HCT116 (cell line): ENCODE results near the gene CFAP46. TPM values are rescaled to one million over a fixed set of nuclear protein-coding genes. Genes with fewer than 3 reads are reported as not detected.

ENCODE experiments used
- ATAC-seq: fragments of 200-7000 bp; cut with Tn5 transposase; 2 replicates; pipeline ENCODE4 v1.9.1; 2020; ENCODE audit warnings: mild to moderate bottlenecking, moderate library complexity
- BruUV-seq: library from RNA; stranded (reverse); fragments of 400-500 nt; replicated peaks from 2 replicates; lab custom pipeline; 2021; lab: Mats Ljungman, UMichigan
- CTCF ChIA-PET: fragments of 300-600 bp; sonication (Branson Sonifier 250); formaldehyde crosslinking; loops from one replicate; lab custom pipeline; 2021; ENCODE audit warnings: antibody characterized with exemption; lab: Charles Lee
- POLR2A ChIA-PET: fragments of 300-600, 350-600 bp; sonication (Branson Sonifier 250); formaldehyde crosslinking; loops from one replicate; lab custom pipeline; 2021; ENCODE audit warnings: antibody characterized with exemption; lab: Charles Lee
- RAD21 ChIA-PET, 2 experiments: fragments of 300-600 bp; sonication (Branson Sonifier 250); formaldehyde crosslinking; loops; one replicate each; lab custom pipeline; 2023; ENCODE audit warnings: low total read pairs in 2 of 2; ENCODE audit not compliant: uncharacterized antibody in 2 of 2, unreplicated experiment in 2 of 2, low non-redundant PET in 1 of 2; lab: Charles Lee
- DNase-seq: peaks from one replicate; pipeline ENCODE4 v3.0.0-alpha.2; 2010; ENCODE audit warnings: low read depth, low spot score
- H2AFZ ChIP-seq: fragments of 200-600 bp; shearing (Covaris generic), sonication (generic); 2 replicates; pipeline ENCODE4 v1.6.1; 2017; ENCODE audit warnings: low read depth, mixed run types, mixed read lengths, antibody characterized with exemption, low read length; ENCODE audit not compliant: poor library complexity, severe bottlenecking
- H3K27ac ChIP-seq: 2 replicates; pipeline ENCODE4 v1.5.1; 2012; ENCODE audit warnings: low read depth, low read length
- H3K27me3 ChIP-seq: fragments of 200-600 bp; sonication (generic); 2 replicates; pipeline ENCODE4 v1.6.1; 2016; ENCODE audit warnings: mixed run types, low read length, mixed read lengths; ENCODE audit not compliant: insufficient read depth
- H3K36me3 ChIP-seq, 2 experiments: fragments of 200-500 bp in 1 of 2; fragments of 200-600 bp in 1 of 2; sonication (Bioruptor generic) in 1 of 2; sonication (generic) in 1 of 2; 2 replicates each; pipeline versions ENCODE4 v1.5.1 to v1.6.1; 2014 to 2016; ENCODE audit warnings: low read length in 2 of 2, inconsistent platforms in 1 of 2, mixed read lengths in 1 of 2, mixed run types in 1 of 2; ENCODE audit not compliant: insufficient read depth in 2 of 2, control insufficient read depth in 1 of 2
- H3K4me1 ChIP-seq, 2 experiments: fragments of 200-600 bp in 1 of 2; sonication (generic) in 1 of 2; 2 replicates each; pipeline versions ENCODE4 v1.5.1 to v1.6.1; 2012 to 2017; ENCODE audit warnings: low read length in 2 of 2, inconsistent platforms in 1 of 2, mild to moderate bottlenecking in 1 of 2, mixed read lengths in 1 of 2, mixed run types in 1 of 2, moderate library complexity in 1 of 2; ENCODE audit not compliant: insufficient read depth in 2 of 2, control insufficient read depth in 1 of 2
- H3K4me2 ChIP-seq: fragments of 200-600 bp; sonication (generic); 2 replicates; pipeline ENCODE4 v1.6.1; 2017; ENCODE audit warnings: mixed run types, low read length, mixed read lengths
- H3K4me3 ChIP-seq, 2 experiments: fragments of 200-600 bp in 1 of 2; sonication (generic) in 1 of 2; replicated peaks in 1 of 2; 2 replicates each; pipeline ENCODE4 v1.5.1; 2011 to 2016; ENCODE audit warnings: low read length in 2 of 2, control low read depth in 1 of 2, low read depth in 1 of 2, mild to moderate bottlenecking in 1 of 2, mixed read lengths in 1 of 2, mixed run types in 1 of 2
- H3K79me2 ChIP-seq: fragments of 200-600 bp; sonication (generic); 2 replicates; pipeline ENCODE4 v1.6.1; 2017; ENCODE audit warnings: mild to moderate bottlenecking, mixed run types, low read length, moderate library complexity, mixed read lengths; ENCODE audit not compliant: insufficient read depth
- H3K9ac ChIP-seq: fragments of 200-600 bp; sonication (generic); 2 replicates; pipeline ENCODE4 v1.6.1; 2016; ENCODE audit warnings: low read length, mixed read lengths
- H3K9me2 ChIP-seq: fragments of 200-600 bp; sonication (generic), shearing (Covaris generic); 2 replicates; pipeline ENCODE4 v1.6.1; 2017; ENCODE audit warnings: mixed run types, mild to moderate bottlenecking, moderate library complexity; ENCODE audit not compliant: insufficient read depth
- H3K9me3 ChIP-seq, 2 experiments: fragments of 200-500 bp in 1 of 2; fragments of 200-600 bp in 1 of 2; sonication (Bioruptor generic) in 1 of 2; sonication (generic) in 1 of 2; 2 replicates each; pipeline ENCODE4 v1.6.1; 2014 to 2017; ENCODE audit warnings: low read length in 2 of 2, mixed read lengths in 2 of 2, inconsistent platforms in 1 of 2, low read depth in 1 of 2, mild to moderate bottlenecking in 1 of 2, mixed run types in 1 of 2, moderate library complexity in 1 of 2; ENCODE audit not compliant: control insufficient read depth in 1 of 2, insufficient read depth in 1 of 2
- H4K20me1 ChIP-seq: fragments of 200-600 bp; sonication (generic), shearing (Covaris generic); 2 replicates; pipeline ENCODE4 v1.6.1; 2017; ENCODE audit warnings: mixed run types, mild to moderate bottlenecking, moderate library complexity; ENCODE audit not compliant: insufficient read depth
- CEBPB ChIP-seq: IDR thresholded peaks from 2 replicates; pipeline ENCODE4 v1.6.1; 2012; ENCODE audit warnings: low read depth
- EGR1 ChIP-seq: IDR thresholded peaks from 2 replicates; pipeline ENCODE4 v1.6.1; 2012; ENCODE audit warnings: low read depth
- EZH2 ChIP-seq: fragments of 200-600 bp; sonication (generic); IDR thresholded peaks from 2 replicates; pipeline ENCODE4 v1.6.1; 2017; ENCODE audit warnings: antibody characterized with exemption, mixed run types
- EZH2phosphoT487 ChIP-seq: fragments of 200-600 bp; IDR thresholded peaks from 2 replicates; pipeline ENCODE4 v1.6.1; 2018; ENCODE audit warnings: antibody characterized with exemption, borderline replicate concordance
- FOSL1 ChIP-seq: IDR thresholded peaks from 2 replicates; pipeline ENCODE4 v1.6.1; 2012; ENCODE audit warnings: low read depth
- JUND ChIP-seq: IDR thresholded peaks from 2 replicates; pipeline ENCODE4 v1.6.1; 2012
- POLR2AphosphoS5 ChIP-seq: IDR thresholded peaks from 2 replicates; pipeline ENCODE4 v1.6.1; 2011; ENCODE audit warnings: mild to moderate bottlenecking, low read depth, low read length, moderate library complexity
- SIN3A ChIP-seq: IDR thresholded peaks from 2 replicates; pipeline ENCODE4 v1.6.1; 2012; ENCODE audit warnings: low read depth
- ZFX ChIP-seq: fragments of 450-650 bp; IDR thresholded peaks from 2 replicates; pipeline ENCODE4 v1.6.1; 2017
- intact Hi-C: fragments of 100-400 bp; cut with micrococcal nuclease; formaldehyde crosslinking; loops from 2 replicates; pipeline ENCODE4 v1.10.0; 2022
- total RNA-seq: library from RNA; stranded (reverse); gene quantifications from one replicate; pipeline ENCODE4 v1.2.1, GENCODE V29; 2021; ENCODE audit not compliant: unreplicated experiment
- TF ChIP-seq, protein P1 (sequence below): IDR thresholded peaks from 2 replicates; pipeline ENCODE4 v1.6.1; 2012
- TF ChIP-seq, protein P2 (sequence below): IDR thresholded peaks from 2 replicates; pipeline ENCODE4 v1.6.1; 2012; ENCODE audit warnings: low read depth
- TF ChIP-seq, protein P3 (sequence below): IDR thresholded peaks from 2 replicates; pipeline ENCODE4 v1.6.1; 2011; ENCODE audit warnings: mild to moderate bottlenecking, low read length, moderate library complexity; ENCODE audit not compliant: insufficient replicate concordance; ENCODE audit errors: extremely low read depth

The CFAP46 gene
- total RNA-seq, 1 experiment from 2014 or later = 1.4 TPM

DNA sequence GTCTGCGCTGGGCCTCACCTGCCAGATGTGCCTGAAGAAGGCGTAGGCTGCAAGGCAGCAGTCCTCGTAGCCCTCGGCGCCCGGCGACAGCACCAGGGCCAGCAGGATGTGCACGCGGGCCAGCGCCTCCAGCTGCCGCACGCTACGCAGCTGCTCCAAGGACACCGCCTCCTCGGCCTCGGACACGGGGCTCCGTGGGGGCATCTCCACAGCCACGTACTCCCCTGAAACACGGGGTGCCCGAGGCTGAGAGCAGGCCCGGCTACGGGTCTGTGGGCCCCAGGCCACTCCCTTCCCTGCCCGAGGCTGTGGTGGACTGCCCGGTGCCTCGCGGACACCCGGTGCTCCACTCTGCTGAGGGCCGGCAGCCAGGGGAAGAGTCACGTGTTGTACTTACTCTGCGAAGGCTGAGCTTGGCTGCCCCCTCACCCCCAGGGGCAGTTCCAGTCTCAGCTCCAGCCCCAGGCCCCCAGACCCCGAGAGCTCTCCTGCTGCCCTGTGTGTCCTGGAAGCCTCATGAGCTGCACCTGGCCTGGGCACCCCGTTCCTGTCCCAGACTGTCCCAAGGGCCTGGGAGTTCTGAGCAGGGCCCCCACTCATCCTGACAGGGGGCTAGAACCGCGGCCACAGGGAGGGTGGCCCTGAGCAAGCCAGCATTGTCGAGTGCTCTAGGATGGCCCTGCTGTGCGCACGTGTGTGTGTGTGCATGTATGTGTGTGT lies 62.8 kb downstream of the CFAP46 start:
- Histone ChIP-seq H3K4me2 (no peak overlapping the region), H3K36me3 (no peaks in the 10 kb centered on the region), H3K9me2 (no peaks in the 10 kb centered on the region), H3K9me3 (no peaks in the 10 kb centered on the region), H3K4me3 (no peak overlapping the region), H3K27ac (no peak overlapping the region), H3K27me3 (no peaks in the 10 kb centered on the region), H3K4me1 (no peaks in the 10 kb centered on the region), H3K9ac (no peak overlapping the region), H4K20me1 (no peaks in the 10 kb centered on the region), H2AFZ (no peak overlapping the region), H3K79me2 (no peaks in the 10 kb centered on the region)
- intact Hi-C loops = no loop called here
- no peak for DNase-seq
- TF ChIP-seq, protein P1, sequence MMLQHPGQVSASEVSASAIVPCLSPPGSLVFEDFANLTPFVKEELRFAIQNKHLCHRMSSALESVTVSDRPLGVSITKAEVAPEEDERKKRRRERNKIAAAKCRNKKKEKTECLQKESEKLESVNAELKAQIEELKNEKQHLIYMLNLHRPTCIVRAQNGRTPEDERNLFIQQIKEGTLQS = no peak
- TF ChIP-seq ZFX = no peak
- TF ChIP-seq JUND = no peak
- TF ChIP-seq EZH2phosphoT487 = no peak
- no peak for TF ChIP-seq POLR2AphosphoS5
- no peak for TF ChIP-seq EZH2
- no peak for TF ChIP-seq SIN3A
- TF ChIP-seq, protein P2, sequence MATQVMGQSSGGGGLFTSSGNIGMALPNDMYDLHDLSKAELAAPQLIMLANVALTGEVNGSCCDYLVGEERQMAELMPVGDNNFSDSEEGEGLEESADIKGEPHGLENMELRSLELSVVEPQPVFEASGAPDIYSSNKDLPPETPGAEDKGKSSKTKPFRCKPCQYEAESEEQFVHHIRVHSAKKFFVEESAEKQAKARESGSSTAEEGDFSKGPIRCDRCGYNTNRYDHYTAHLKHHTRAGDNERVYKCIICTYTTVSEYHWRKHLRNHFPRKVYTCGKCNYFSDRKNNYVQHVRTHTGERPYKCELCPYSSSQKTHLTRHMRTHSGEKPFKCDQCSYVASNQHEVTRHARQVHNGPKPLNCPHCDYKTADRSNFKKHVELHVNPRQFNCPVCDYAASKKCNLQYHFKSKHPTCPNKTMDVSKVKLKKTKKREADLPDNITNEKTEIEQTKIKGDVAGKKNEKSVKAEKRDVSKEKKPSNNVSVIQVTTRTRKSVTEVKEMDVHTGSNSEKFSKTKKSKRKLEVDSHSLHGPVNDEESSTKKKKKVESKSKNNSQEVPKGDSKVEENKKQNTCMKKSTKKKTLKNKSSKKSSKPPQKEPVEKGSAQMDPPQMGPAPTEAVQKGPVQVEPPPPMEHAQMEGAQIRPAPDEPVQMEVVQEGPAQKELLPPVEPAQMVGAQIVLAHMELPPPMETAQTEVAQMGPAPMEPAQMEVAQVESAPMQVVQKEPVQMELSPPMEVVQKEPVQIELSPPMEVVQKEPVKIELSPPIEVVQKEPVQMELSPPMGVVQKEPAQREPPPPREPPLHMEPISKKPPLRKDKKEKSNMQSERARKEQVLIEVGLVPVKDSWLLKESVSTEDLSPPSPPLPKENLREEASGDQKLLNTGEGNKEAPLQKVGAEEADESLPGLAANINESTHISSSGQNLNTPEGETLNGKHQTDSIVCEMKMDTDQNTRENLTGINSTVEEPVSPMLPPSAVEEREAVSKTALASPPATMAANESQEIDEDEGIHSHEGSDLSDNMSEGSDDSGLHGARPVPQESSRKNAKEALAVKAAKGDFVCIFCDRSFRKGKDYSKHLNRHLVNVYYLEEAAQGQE = no peak
- TF ChIP-seq CEBPB = no peak
- no peak for TF ChIP-seq FOSL1
- TF ChIP-seq EGR1 = no peak
- TF ChIP-seq, protein P3, sequence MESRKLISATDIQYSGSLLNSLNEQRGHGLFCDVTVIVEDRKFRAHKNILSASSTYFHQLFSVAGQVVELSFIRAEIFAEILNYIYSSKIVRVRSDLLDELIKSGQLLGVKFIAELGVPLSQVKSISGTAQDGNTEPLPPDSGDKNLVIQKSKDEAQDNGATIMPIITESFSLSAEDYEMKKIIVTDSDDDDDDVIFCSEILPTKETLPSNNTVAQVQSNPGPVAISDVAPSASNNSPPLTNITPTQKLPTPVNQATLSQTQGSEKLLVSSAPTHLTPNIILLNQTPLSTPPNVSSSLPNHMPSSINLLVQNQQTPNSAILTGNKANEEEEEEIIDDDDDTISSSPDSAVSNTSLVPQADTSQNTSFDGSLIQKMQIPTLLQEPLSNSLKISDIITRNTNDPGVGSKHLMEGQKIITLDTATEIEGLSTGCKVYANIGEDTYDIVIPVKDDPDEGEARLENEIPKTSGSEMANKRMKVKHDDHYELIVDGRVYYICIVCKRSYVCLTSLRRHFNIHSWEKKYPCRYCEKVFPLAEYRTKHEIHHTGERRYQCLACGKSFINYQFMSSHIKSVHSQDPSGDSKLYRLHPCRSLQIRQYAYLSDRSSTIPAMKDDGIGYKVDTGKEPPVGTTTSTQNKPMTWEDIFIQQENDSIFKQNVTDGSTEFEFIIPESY = no peak
- BruUV-seq = no TSS peak
- RAD21 ChIA-PET = no interaction called here
- CTCF ChIA-PET = no interaction called here
- ATAC-seq = no peak
- POLR2A ChIA-PET = no interaction called here
